NCI-H1092 treated with DMSO at 0.1 percent for 48 hours (cell line): ENCODE results near the gene MAGI2.
"Not testable (repeated sequence)": the region's sequence is repeated elsewhere in the genome, so short reads cannot be mapped to it uniquely, and the experiment has no call there.

ENCODE experiments used
- DNase-seq: peaks from one replicate; lab custom pipeline; 2025; lab: John Stamatoyannopoulos, UW

Gene MAGI2

DNA sequence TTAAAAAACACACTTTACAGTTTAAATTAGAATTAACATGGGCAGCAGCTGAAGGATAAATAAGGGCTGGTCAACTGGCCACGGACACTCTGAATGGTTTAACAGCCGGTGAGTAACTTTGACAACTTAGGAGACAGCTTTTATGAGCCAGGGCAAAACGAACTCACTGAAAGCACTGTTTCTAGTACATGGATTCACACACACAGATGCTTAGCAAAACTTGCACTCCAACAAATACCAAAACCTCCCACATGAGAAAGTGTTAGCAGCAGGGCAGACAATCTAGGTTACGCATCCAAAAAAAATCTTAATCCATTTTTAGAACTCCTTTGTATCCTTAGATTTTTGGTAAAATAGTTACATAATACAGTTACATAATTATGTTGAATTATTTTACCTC lies 1168.5 kb downstream of the MAGI2 start:
- DNase-seq = no peak

DNA sequence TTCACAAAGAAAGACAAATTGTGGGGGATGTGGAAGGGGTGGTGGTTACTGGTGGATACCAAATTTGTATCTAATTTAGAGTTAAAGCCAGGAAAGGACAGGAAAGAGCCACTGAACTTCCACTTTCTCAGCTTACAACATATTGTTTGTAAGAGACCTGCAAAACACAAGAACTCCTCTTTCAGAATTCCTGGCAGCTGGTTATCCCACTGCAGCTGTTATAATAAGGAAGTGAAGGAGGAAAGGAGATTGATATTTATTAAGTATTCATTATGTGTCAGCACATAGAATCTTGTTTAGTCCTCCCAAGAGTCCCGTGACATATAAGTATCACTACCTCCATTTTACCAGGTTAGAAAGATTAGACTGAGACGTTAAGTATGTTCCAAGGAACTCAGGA lies 1173.2 kb downstream of the MAGI2 start:
- DNase-seq = no peak

- no peak for DNase-seq
Measured at GRCh38 chr7:78279457-78279856, 1174.0 kb downstream of the MAGI2 start.

DNA sequence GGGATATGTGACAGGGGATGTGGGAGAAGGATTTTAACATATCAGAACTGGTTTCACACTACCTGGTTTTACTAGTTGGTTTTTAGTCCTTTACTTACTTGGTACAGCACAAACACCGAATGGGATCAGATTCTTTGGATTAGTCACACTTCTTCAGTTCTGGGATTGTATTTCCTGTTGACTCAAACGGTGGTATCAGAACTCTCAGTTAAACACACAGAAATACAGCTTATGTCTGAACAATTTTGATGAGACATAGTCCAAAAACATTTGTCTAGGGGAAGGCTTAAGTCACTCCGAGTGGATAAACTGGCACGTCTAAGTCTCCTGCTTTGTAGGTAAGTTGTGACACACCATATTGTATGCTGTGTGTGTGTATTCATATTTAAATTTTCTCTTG lies 1174.4 kb downstream of the MAGI2 start:
- DNase-seq = no peak

DNA sequence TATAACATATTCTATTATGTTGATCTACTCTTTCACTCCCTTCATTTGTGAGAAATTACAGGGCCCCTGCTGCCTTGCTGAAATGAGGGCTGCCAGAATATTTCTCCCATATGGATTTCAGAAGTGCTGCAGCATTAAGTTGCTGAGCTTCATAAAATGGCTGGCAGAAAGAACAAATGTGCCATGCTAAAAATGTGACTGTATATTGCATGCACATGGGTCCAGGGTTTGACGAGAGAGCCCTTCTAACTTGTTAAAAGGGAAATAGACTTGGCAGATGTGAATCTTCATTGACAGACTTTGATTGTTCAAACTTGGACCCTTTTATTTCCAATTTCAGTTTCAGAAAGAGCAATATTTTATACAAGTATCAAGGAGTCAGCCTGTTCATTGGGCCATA lies 1186.3 kb downstream of the MAGI2 start:
- no peak for DNase-seq

DNA sequence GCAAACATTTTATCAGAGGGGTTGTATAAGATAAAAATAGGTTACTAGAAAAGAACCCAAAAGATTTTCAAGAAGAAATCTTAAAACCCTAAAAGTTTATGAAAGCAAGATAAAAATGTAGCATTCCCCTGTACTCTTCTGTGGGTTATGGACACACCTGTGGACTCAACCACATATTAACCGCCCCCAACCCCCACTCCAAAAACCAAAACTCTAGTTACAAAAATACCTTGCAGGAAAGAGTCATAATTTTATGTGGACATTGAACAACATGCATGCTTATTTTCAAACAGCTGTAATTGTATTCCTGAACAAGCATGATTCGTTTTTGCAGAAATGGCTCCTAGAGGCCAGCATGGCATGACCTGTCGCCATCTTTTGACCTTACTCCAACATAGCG lies 1188.0 kb downstream of the MAGI2 start:
- no peak for DNase-seq

DNA sequence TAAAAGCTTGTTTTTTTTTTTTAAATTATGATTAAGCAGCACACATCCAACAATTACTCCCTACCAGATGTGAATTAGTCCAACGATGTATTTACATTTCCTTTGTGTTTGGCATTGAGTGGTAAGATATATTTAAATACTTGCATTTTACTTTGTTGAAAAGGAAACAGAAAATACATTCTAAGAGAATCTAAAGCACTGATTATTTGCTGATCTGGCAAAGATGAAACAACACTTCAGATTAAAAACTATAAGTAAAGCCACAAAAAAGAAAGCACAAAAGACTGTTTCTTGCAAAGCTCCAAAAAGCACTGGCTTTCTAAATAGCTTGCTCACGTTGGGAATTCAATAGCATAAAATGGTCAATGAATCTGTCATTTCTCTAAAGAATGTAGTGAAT lies 1188.4 kb downstream of the MAGI2 start:
- no peak for DNase-seq

- DNase-seq = no peak
Measured at GRCh38 chr7:78264105-78264504, 1189.4 kb downstream of the MAGI2 start.

- DNase-seq = no peak
Measured at GRCh38 chr7:78261739-78262138, 1191.7 kb downstream of the MAGI2 start.

- DNase-seq = no peak
Measured at GRCh38 chr7:78261302-78261701, 1192.2 kb downstream of the MAGI2 start.

DNA sequence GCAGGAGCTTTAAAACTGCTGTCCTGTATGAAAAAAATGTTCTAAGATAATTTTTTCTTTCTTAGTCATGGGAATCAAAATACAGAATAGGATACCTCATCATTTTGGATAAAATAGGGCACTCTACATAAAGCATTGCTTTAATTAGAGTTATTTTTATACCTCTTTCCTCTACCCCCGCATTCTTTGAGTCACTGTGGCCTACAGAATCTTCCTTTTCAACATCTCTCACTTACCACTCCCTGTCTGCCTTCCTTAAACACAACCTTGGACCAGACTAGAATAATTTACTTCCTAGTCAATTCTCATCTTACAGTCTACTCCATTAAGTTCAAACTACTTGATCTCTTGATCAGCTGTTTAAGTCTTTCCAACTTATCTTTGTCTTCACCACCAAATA lies 1192.6 kb downstream of the MAGI2 start:
- no peak for DNase-seq

DNA sequence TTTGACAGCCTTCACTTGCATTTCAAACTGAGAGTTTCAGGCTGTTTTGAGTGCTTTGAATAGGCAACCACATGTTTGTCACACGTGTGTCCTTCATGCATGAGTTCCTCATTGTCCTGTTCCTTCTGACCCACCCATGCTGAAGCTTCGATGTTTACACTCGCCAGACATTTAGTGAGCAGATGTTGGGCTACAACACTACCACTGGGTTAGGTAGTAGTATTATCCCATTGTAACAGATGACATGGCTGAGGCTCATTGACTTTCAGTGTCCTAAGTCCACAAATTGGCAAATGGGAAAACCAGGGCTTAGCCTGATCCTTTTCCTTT lies 1198.8 kb downstream of the MAGI2 start:
- peak; percentile 24 for DNase-seq

DNA sequence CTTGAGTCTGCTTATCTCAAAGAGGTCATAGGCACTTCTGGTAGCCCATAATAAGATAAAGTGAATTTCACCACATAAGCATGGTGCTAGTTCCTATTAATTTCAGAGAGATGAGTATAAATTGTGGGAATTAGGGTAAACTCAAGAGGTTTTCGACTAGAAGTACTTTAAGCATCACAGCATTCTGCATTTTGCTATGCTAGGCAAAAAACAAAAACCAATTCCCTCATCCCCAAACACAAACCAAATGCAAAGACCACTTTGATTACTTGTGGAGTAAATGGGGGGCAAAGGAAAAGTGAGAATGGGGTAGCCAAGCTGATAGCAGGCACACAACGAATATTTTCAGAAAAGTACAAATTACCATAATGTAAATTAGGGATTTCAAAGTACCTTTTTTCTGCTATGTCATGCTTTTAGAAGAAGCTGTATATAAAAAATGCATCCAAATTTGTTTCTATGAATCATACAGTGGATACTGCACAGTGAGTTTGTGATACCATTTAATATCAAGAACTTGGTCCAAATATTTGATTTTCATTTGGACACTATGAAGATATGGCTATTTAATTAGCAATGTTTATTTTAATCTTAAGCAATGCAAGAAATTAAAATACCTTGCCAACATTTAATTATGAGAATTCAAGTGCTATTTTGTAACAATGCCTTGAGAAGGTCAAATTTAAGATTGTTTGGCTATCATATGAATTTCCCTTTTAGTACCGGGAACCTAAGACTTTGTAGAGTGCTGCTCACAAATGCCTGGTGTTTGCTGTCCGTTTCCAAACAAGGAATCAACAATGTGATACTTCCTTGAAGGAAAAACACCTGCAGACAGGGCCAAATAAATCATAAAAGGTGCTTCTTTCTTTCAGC lies 1199.4 kb downstream of the MAGI2 start:
- no peak for DNase-seq

DNA sequence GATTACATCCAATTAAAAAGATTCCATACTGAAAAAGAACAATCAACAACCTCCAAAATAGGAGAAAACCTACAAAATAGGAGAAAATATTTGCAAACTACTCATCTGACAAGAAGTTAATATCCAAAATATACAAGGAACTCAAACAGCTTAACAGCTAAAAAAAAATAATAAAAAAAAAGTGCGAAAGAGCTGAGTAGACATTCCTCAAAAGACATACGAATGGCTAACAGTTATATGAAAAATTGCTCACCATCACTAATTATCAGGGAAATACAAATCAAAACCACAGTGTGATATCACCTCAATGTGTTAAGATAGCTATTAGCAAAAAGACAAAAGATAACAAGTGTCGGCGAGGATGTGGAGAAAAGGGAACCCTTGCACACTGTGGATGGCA lies 1204.6 kb downstream of the MAGI2 start:
- no peak for DNase-seq

GRCh38 chr7:78247910-78248689 lies 1205.4 kb downstream of the MAGI2 start:
- no peak for DNase-seq

GRCh38 chr7:78240179-78240578 lies 1213.3 kb downstream of the MAGI2 start:
- DNase-seq = not testable (repeated sequence)

DNA sequence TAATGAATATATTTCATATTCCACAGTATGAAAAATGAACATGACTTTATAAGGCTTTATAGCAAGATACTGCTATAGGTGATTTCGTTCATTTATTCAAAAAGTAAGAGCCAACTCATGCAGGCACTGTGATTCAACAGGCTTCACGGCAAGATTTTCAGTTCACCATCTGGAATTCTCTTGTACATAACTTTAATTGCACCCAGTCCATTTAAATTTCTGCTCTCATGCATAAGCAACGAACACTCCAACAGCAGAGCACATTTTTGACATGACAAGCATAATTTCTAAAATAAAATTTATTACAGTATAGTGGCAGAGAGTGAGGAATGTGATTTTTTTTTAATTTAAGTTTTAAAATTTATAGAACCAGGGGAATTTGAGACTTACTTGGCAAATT lies 1218.8 kb downstream of the MAGI2 start:
- no peak for DNase-seq

DNA sequence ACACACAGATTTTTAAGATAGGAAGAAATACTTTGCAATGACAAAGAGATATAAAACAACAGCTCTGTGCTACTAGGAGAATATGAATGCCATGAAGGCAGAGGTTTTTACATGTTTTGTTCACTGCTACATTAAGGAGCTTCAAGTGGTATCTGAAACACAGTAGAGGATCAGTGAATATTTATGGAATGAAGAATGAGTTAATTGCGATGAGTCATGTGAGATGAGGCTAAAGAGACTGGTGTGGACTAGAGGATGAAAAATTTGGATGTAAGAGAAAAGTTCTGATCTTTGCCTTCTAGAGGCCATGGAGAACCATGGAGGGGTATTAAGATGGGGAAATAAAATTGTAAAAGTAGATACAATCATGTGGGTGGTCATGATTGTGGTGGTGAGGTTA lies 1220.7 kb downstream of the MAGI2 start:
- no peak for DNase-seq

DNA sequence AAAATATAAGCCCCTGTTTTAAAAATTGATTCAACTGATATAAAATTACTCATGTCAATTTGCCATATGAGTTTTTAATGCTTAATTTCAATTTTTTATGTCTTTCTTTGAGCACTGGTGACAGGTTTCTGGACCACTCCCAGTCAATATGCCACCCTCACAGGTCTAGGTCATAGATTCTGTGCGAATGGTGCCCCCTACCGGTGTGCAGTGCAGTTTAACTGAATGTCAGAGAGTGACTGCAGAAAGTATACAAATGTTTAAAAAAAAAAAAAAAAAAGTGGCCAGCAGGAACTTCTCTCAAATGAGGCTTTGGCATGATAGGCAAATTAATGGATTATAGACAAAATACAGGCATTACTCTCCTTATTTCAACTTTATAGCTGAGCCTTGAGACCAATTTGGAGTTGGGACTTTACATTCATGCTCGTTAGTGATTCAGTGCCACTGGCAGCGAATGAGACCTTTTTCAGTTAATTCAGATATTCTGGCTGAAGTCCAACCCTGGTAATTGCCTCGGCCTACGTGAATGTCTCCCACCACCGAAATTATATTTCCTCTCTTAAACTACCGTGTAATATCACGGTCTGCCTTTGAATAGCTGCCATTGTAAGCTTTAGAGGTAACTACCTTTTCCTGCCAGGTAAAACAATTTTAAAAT lies 1227.3 kb downstream of the MAGI2 start:
- DNase-seq = peak; percentile 81

DNA sequence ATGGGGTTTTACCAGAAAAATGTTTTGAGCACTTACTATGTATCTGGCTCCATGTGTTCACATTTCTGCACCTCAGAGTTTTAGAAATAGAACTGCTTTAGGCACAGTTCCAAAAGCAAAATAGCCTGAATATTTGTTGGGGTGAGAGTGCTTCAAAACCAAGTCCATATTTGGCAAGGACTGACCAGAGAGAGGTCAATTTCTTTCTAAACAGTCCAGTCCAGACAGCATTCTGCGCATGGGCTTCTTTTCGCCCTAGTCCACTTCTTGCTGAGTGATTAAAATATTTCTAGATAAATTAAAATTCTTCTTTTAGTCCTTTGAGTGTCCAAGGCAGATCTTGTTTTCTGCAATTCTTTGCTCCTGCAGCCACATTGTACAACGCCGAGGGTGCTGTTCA lies 1227.9 kb downstream of the MAGI2 start:
- DNase-seq = no peak

DNA sequence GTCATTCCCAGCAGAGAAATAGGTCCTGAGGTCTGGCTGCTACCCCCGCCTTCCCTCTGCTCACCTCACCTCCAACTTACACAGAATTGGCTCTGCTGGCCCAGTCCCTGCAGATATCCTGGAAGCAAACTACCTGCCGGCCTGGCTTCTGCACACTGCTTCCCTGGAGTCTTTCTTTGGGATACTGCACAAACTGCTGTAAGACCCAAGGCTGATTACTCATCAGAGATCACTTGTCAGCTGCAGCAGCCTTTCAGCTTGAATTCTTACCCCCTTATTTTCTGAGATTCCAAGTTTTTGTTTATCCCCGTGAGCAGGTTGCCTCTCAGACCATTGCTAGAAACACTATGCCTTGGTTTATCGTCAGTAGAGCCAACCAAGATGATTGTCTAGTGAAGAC lies 1228.5 kb downstream of the MAGI2 start:
- DNase-seq = no peak

GRCh38 chr7:78223598-78223997 lies 1229.9 kb downstream of the MAGI2 start:
- DNase-seq = no peak
